ENCODE data around the gene ARHGAP36.

Gene ARHGAP36

GRCh38 chrX:131068945-131069719, 11.0 kb downstream of the ARHGAP36 start:
- DNase-seq (ENCODE audit: low read depth in 2 of 2), result no peak

- no peak for DNase-seq (ENCODE audit: low read depth in 2 of 2)
Observed at GRCh38 chrX:131072871-131073571, 14.9 kb downstream of the ARHGAP36 start.

- no peak for DNase-seq (ENCODE audit: low read depth in 2 of 2)
Observed at GRCh38 chrX:131073607-131074006, 15.5 kb downstream of the ARHGAP36 start.

- DNase-seq (ENCODE audit: low read depth in 2 of 2), result no peak
Observed at GRCh38 chrX:131081772-131082740, 23.9 kb downstream of the ARHGAP36 start.

GRCh38 chrX:131083510-131084142, 25.5 kb downstream of the ARHGAP36 start:
- DNase-seq (ENCODE audit: low read depth in 2 of 2), result no peak

- DNase-seq (ENCODE audit: low read depth in 2 of 2), result no peak
Observed at GRCh38 chrX:131084145-131084544, 26.0 kb downstream of the ARHGAP36 start.

GRCh38 chrX:131136776-131137175, 78.6 kb downstream of the ARHGAP36 start:
- DNase-seq (ENCODE audit: low read depth in 2 of 2), result no peak

GRCh38 chrX:131139072-131139471, 80.9 kb downstream of the ARHGAP36 start:
- no peak for DNase-seq (ENCODE audit: low read depth in 2 of 2)

Measured in stimulated activated CD8-positive, alpha-beta memory T cell treated with anti-CD3 and anti-CD28 coated beads, Interleukin-7, amount 100 ng/mL, for 4 hours (primary cell).